DMS53 (cell line): Measurements from ENCODE around the gene ZNF385D.

Experiments
- DNase-seq: peaks from one replicate; lab custom pipeline; 2025; lab: John Stamatoyannopoulos, UW

The ZNF385D gene

GRCh38 chr3:21750080-21750696 is 822 bp downstream of the ZNF385D start:
- DNase-seq = no peak

GRCh38 chr3:21747966-21748555 is 2.9 kb downstream of the ZNF385D start:
- no peak for DNase-seq

- no peak for DNase-seq
Observed at GRCh38 chr3:21747376-21747775, 3.6 kb downstream of the ZNF385D start.

GRCh38 chr3:21745966-21746365 is 5.0 kb downstream of the ZNF385D start:
- no peak for DNase-seq

- DNase-seq = no peak
Observed at GRCh38 chr3:21744793-21745192, 6.2 kb downstream of the ZNF385D start.

GRCh38 chr3:21738935-21739702 is 11.9 kb downstream of the ZNF385D start:
- no peak for DNase-seq

GRCh38 chr3:21738283-21738682 is 12.7 kb downstream of the ZNF385D start:
- DNase-seq = no peak

GRCh38 chr3:21734746-21735145 is 16.3 kb downstream of the ZNF385D start:
- DNase-seq = no peak

- no peak for DNase-seq
Observed at GRCh38 chr3:21729888-21730459, 21.0 kb downstream of the ZNF385D start.

GRCh38 chr3:21729331-21729730 is 21.7 kb downstream of the ZNF385D start:
- DNase-seq = no peak

GRCh38 chr3:21722768-21723167 is 28.2 kb downstream of the ZNF385D start:
- no peak for DNase-seq

GRCh38 chr3:21722301-21722700 is 28.7 kb downstream of the ZNF385D start:
- no peak for DNase-seq

- no peak for DNase-seq
Observed at GRCh38 chr3:21718943-21719591, 31.9 kb downstream of the ZNF385D start.

GRCh38 chr3:21718161-21718765 is 32.7 kb downstream of the ZNF385D start:
- no peak for DNase-seq

GRCh38 chr3:21715662-21716061 is 35.3 kb downstream of the ZNF385D start:
- no peak for DNase-seq

- DNase-seq = no peak
Observed at GRCh38 chr3:21705769-21706168, 45.2 kb downstream of the ZNF385D start.

GRCh38 chr3:21704796-21705195 is 46.2 kb downstream of the ZNF385D start:
- no peak for DNase-seq

- DNase-seq = no peak
Observed at GRCh38 chr3:21703291-21703690, 47.7 kb downstream of the ZNF385D start.

GRCh38 chr3:21697707-21698106 is 53.3 kb downstream of the ZNF385D start:
- no peak for DNase-seq

- no peak for DNase-seq
Observed at GRCh38 chr3:21694506-21694905, 56.5 kb downstream of the ZNF385D start.

- no peak for DNase-seq
Observed at GRCh38 chr3:21691036-21691435, 60.0 kb downstream of the ZNF385D start.

GRCh38 chr3:21682206-21682605 is 68.8 kb downstream of the ZNF385D start:
- DNase-seq = no peak
